ENCODE data around the gene MOGAT2. TPM values are rescaled to one million over a fixed set of nuclear protein-coding genes. Genes with fewer than 3 reads are reported as not detected.

MOGAT2 gene
- total and polyA plus RNA-seq, 2 of the 13 experiments (the other 11 are each of a cell fraction or from before 2014, with no cell fraction given) = 27.2 to 27.8 TPM

DNA sequence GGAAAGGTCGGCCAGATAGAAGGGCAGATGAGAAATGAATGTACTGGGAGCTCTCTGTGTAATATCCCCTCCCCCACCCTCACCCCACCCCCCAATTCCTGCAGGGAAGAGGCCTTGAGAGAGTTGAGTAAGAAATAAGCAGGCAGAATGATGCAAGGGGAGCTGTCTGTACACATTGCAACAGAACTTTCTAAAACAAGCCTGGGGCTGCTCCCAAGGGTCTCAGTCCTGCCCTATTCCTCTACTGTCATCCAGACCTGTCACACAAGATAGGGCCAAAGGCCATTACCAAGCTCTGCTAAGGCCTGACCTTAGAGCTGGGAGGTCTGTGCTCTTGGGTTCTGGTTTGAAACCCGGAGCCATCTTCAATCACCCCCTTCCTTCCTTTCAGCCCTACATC is 45.2 kb downstream of the MOGAT2 start (continued):
- TF ChIP-seq, protein P1, sequence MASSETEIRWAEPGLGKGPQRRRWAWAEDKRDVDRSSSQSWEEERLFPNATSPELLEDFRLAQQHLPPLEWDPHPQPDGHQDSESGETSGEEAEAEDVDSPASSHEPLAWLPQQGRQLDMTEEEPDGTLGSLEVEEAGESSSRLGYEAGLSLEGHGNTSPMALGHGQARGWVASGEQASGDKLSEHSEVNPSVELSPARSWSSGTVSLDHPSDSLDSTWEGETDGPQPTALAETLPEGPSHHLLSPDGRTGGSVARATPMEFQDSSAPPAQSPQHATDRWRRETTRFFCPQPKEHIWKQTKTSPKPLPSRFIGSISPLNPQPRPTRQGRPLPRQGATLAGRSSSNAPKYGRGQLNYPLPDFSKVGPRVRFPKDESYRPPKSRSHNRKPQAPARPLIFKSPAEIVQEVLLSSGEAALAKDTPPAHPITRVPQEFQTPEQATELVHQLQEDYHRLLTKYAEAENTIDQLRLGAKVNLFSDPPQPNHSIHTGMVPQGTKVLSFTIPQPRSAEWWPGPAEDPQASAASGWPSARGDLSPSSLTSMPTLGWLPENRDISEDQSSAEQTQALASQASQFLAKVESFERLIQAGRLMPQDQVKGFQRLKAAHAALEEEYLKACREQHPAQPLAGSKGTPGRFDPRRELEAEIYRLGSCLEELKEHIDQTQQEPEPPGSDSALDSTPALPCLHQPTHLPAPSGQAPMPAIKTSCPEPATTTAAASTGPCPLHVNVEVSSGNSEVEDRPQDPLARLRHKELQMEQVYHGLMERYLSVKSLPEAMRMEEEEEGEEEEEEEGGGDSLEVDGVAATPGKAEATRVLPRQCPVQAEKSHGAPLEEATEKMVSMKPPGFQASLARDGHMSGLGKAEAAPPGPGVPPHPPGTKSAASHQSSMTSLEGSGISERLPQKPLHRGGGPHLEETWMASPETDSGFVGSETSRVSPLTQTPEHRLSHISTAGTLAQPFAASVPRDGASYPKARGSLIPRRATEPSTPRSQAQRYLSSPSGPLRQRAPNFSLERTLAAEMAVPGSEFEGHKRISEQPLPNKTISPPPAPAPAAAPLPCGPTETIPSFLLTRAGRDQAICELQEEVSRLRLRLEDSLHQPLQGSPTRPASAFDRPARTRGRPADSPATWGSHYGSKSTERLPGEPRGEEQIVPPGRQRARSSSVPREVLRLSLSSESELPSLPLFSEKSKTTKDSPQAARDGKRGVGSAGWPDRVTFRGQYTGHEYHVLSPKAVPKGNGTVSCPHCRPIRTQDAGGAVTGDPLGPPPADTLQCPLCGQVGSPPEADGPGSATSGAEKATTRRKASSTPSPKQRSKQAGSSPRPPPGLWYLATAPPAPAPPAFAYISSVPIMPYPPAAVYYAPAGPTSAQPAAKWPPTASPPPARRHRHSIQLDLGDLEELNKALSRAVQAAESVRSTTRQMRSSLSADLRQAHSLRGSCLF (CRISPR knock-in tag; IDR thresholded peaks at IDR 0.05; ENCODE audit: borderline replicate concordance) = no peak
- TF ChIP-seq, protein P2, sequence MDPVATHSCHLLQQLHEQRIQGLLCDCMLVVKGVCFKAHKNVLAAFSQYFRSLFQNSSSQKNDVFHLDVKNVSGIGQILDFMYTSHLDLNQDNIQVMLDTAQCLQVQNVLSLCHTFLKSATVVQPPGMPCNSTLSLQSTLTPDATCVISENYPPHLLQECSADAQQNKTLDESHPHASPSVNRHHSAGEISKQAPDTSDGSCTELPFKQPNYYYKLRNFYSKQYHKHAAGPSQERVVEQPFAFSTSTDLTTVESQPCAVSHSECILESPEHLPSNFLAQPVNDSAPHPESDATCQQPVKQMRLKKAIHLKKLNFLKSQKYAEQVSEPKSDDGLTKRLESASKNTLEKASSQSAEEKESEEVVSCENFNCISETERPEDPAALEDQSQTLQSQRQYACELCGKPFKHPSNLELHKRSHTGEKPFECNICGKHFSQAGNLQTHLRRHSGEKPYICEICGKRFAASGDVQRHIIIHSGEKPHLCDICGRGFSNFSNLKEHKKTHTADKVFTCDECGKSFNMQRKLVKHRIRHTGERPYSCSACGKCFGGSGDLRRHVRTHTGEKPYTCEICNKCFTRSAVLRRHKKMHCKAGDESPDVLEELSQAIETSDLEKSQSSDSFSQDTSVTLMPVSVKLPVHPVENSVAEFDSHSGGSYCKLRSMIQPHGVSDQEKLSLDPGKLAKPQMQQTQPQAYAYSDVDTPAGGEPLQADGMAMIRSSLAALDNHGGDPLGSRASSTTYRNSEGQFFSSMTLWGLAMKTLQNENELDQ (CRISPR knock-in tag; IDR thresholded peaks at IDR 0.05; ENCODE audit: borderline replicate concordance) = no peak
- TF ChIP-seq ZNF468 (CRISPR knock-in tag; IDR thresholded peaks at IDR 0.05) = no peak
- peak; percentile 50 for TF ChIP-seq SKI (IDR thresholded peaks at IDR 0.05; ENCODE audit: partially characterized antibody)
- TF ChIP-seq NFE2L2 (IDR thresholded peaks at IDR 0.05; ENCODE audit: low read length) = no peak
- TF ChIP-seq, protein P3, sequence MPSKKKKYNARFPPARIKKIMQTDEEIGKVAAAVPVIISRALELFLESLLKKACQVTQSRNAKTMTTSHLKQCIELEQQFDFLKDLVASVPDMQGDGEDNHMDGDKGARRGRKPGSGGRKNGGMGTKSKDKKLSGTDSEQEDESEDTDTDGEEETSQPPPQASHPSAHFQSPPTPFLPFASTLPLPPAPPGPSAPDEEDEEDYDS (CRISPR knock-in tag; IDR thresholded peaks at IDR 0.05) = no peak
- TF ChIP-seq, protein P4, sequence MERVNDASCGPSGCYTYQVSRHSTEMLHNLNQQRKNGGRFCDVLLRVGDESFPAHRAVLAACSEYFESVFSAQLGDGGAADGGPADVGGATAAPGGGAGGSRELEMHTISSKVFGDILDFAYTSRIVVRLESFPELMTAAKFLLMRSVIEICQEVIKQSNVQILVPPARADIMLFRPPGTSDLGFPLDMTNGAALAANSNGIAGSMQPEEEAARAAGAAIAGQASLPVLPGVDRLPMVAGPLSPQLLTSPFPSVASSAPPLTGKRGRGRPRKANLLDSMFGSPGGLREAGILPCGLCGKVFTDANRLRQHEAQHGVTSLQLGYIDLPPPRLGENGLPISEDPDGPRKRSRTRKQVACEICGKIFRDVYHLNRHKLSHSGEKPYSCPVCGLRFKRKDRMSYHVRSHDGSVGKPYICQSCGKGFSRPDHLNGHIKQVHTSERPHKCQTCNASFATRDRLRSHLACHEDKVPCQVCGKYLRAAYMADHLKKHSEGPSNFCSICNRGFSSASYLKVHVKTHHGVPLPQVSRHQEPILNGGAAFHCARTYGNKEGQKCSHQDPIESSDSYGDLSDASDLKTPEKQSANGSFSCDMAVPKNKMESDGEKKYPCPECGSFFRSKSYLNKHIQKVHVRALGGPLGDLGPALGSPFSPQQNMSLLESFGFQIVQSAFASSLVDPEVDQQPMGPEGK (CRISPR knock-in tag; IDR thresholded peaks at IDR 0.05) = peak; percentile 81
- TF ChIP-seq MTA3 (CRISPR knock-in tag; IDR thresholded peaks at IDR 0.05) = no peak
- TF ChIP-seq, protein P5, sequence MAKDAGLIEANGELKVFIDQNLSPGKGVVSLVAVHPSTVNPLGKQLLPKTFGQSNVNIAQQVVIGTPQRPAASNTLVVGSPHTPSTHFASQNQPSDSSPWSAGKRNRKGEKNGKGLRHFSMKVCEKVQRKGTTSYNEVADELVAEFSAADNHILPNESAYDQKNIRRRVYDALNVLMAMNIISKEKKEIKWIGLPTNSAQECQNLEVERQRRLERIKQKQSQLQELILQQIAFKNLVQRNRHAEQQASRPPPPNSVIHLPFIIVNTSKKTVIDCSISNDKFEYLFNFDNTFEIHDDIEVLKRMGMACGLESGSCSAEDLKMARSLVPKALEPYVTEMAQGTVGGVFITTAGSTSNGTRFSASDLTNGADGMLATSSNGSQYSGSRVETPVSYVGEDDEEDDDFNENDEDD (CRISPR knock-in tag; IDR thresholded peaks at IDR 0.05; ENCODE audit: borderline replicate concordance) = no peak
- TF ChIP-seq, protein P6, sequence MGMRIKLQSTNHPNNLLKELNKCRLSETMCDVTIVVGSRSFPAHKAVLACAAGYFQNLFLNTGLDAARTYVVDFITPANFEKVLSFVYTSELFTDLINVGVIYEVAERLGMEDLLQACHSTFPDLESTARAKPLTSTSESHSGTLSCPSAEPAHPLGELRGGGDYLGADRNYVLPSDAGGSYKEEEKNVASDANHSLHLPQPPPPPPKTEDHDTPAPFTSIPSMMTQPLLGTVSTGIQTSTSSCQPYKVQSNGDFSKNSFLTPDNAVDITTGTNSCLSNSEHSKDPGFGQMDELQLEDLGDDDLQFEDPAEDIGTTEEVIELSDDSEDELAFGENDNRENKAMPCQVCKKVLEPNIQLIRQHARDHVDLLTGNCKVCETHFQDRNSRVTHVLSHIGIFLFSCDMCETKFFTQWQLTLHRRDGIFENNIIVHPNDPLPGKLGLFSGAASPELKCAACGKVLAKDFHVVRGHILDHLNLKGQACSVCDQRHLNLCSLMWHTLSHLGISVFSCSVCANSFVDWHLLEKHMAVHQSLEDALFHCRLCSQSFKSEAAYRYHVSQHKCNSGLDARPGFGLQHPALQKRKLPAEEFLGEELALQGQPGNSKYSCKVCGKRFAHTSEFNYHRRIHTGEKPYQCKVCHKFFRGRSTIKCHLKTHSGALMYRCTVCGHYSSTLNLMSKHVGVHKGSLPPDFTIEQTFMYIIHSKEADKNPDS (CRISPR knock-in tag; IDR thresholded peaks at IDR 0.05) = no peak
- peak; percentile 69 for TF ChIP-seq TEAD3 (CRISPR knock-in tag; optimal IDR thresholded peaks at IDR 0.05; ENCODE audit: borderline replicate concordance)
- peak; percentile 98 for TF ChIP-seq CEBPB (IDR thresholded peaks at IDR 0.05; ENCODE audit: borderline replicate concordance, low read depth, low read length)
- no peak for TF ChIP-seq ZFP37 (CRISPR knock-in tag; IDR thresholded peaks at IDR 0.05; ENCODE audit: borderline replicate concordance)
- 0 out of 2 replicates have a peak, but pooled peaks have one; percentile 50 for TF ChIP-seq MED13 (CRISPR knock-in tag; IDR thresholded peaks at IDR 0.05)
- TF ChIP-seq ZBTB3 (CRISPR knock-in tag; IDR thresholded peaks at IDR 0.05; ENCODE audit: borderline replicate concordance, low read depth) = no peak
- peak; percentile 81 for TF ChIP-seq KAT7 (CRISPR knock-in tag; IDR thresholded peaks at IDR 0.05; ENCODE audit: borderline replicate concordance)
